Activated naive CD8-positive, alpha-beta T cell treated with anti-CD3 and anti-CD28 coated beads, Interleukin-2, amount 50 U/mL, for 16 hours (primary cell): ENCODE measurements around the gene UBE2D2.
"Not testable (repeated sequence)": the region's sequence is repeated elsewhere in the genome, so short reads cannot be mapped to it uniquely, and the experiment has no call there.

Experiments used
- DNase-seq: peaks from one replicate; pipeline ENCODE4 v3.0.0-alpha.2; 2020; ENCODE audit warnings: low read depth, low spot score

The UBE2D2 gene

DNA sequence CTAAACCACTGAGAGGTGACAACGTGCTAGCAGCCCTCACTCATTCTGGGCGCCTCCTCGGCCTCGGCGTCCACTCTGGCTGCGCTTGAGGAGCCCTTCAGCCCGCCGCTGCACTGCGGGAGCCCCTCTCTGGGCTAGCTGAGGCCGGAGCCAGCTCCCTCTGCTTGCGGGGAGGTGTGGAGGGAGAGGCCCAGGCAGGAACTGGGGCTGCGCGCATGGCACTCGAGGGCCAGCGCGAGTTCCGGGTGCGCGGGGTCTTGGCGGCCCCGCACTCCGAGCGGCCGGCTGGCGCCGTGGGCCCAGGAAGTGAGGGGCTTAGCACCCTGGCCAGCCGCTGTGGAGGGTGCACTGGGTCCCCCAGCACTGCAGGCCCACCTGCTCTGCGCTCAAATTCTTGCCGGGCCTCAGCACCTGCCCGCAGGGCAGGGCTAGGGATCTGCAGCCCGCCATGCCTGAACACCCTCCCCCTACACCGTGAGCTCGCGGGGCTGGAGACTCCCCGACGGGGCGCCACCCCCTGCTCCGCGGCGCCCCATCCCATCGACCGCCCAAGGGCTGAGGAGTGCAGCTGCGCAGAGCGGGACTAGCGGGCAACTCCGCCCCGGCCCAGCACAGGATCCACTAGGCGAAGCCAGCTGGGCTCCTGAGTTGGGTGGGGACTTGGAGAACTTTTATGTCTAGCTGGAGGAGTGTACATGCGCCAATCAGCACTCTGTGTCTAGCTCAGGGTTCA is 11.8 kb upstream of the UBE2D2 start:
- no peak for DNase-seq

- DNase-seq, result not testable (repeated sequence)
Measured at GRCh38 chr5:139550051-139550872, 10.9 kb upstream of the UBE2D2 start.

GRCh38 chr5:139551191-139551889 is 9.8 kb upstream of the UBE2D2 start:
- no peak for DNase-seq

DNA sequence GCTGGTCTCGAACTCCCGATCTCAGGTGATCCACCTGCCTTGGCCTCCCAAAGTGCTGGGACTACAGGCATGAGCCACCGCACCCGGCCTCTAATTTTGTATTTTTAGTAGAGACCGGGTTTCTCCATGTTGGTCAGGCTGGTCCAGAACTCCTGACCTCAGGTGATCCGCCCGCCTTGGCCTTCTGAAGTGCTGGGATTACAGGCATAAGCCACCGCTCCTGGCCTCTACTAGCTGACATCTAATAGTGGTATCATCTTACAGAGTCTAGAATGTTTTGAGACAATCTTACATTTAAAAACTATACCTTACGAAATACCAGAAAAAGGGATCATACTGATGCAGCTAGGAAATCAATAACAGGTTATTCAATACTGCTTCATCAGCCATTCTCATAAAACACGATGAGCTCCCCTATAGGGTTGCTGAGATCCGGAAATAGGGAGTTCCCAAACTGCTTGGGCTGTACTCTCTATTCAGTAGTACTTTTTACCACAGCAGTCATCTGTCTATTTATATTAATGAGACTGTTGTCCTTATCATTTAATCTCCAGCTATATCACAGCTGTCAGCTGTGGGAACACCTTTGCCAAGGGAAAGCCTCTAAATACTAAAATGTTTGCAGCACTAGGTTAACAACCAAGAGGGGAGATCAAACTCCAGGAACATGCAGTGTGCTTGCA is 8.1 kb upstream of the UBE2D2 start:
- DNase-seq, result no peak

DNA sequence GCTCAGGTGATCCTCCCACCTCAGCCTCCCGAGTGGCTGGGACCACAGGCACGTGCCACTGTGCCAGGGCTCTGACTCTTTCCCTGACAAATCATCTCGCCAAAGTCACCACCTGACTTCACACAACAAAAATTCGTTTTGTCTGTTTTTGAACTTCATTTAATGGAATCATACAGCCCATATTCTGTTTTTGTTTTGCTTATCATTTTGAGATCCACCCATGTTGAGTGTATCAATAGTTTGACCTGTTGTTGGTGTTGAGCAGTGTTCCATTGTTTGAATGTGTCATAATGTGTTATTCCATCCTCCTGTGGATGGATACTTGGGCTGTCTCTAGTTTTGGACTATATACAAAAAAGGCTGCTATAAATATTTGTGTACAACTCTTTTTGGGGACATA is 6.9 kb upstream of the UBE2D2 start:
- DNase-seq, result no peak

GRCh38 chr5:139557811-139558210 is 3.3 kb upstream of the UBE2D2 start:
- DNase-seq, result no peak

- DNase-seq, result no peak
Measured at GRCh38 chr5:139561655-139562451, 714 bp downstream of the UBE2D2 start.

- DNase-seq, result no peak
Measured at GRCh38 chr5:139562847-139563246, 1.7 kb downstream of the UBE2D2 start.

- no peak for DNase-seq
Measured at GRCh38 chr5:139565411-139566305, 4.5 kb downstream of the UBE2D2 start.

- DNase-seq, result no peak
Measured at GRCh38 chr5:139566611-139567010, 5.5 kb downstream of the UBE2D2 start.

DNA sequence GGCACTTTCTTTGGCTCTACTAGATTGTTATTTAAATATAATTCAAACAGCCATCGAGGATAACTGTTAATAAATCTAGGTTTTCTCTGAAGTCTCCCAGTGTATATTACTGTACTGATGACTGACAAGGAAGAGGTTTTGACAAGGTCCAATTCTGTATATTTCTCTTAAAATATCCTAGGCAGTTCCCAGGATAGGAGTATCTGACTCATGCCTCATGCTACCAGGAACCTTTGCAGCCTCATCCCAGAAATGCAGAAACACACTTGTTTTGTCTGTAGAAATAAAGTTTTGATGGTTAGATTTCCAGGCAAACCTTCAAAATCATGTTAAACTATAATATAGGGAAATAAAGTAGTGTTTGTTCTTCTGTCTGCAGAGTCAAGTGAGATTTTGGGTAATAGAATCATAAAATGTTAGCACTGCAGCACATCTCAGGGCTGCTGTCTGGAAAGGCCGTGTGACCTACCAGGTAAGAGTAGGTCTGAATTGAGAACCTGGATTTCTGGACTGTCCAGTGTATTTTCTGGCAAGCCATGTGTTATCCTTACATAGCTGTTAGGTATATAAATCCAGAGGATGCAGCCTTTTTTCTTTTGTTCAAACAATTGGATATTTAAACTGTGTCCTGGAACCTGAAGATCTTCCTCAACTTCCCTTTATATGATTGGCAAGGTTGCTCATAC is 8.3 kb downstream of the UBE2D2 start:
- no peak for DNase-seq

DNA sequence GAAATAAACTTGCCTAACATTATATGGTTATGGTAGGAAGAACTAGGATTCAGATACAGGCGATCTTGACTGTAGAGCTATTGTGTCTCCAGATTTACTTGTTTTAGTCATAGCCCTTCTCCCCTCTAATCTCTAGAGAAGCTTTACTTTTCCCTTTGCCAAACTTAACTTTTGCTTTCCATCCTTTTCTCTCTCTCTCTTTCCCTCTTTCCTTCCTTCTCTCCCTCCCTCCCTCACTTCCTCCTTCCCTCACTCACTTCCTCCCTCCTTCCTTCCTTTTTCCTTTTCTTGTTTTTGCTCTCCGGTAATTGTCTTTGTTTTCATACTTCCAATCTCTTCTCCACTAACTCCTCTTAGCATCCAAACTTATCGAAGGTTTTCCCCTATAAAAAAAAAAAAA is 10.4 kb downstream of the UBE2D2 start:
- no peak for DNase-seq

GRCh38 chr5:139571966-139572365 is 10.8 kb downstream of the UBE2D2 start:
- DNase-seq, result no peak

- no peak for DNase-seq
Measured at GRCh38 chr5:139574641-139575312, 13.6 kb downstream of the UBE2D2 start.

GRCh38 chr5:139575313-139575646 is 14.1 kb downstream of the UBE2D2 start:
- DNase-seq, result no peak

- DNase-seq, result no peak
Measured at GRCh38 chr5:139575751-139576150, 14.6 kb downstream of the UBE2D2 start.

- DNase-seq, result no peak
Measured at GRCh38 chr5:139577689-139578290, 16.7 kb downstream of the UBE2D2 start.

DNA sequence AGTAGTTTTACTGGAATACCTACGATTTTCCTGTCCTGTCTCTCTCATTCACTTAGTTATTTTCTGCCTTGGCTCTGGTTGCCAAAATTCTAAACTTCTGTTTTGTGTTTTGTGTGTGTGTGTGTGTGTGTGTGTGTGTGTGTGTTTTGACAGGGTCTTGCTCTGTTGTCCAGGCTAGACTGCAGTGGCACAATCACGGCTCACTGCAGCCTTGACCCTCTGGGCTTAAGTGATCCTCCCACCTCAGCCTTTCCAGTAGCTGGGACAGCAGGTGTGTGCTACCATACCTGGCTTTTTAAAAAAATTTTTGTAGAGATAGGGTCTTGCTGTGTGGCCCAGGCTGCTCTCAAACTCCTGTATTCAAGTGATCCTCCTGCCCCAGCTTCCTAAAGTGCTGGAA is 17.2 kb downstream of the UBE2D2 start:
- no peak for DNase-seq

- DNase-seq, result not testable (repeated sequence)
Measured at GRCh38 chr5:139582181-139582580, 21.0 kb downstream of the UBE2D2 start.
